ENCODE results near the gene CEP120.

CEP120 gene

GRCh38 chr5:123452401-123452800 lies 29.2 kb upstream of the CEP120 start:
- Histone ChIP-seq H3K27ac (ENCODE audit: low read depth, low read length, severe bottlenecking) (no peak overlapping the region), H3K4me3 (ENCODE audit: extremely low read depth, insufficient read depth, low read length, poor library complexity, severe bottlenecking) (no peak overlapping the region), H3K9me3 (ENCODE audit: control insufficient read depth, low read length) (no peaks in the 10 kb centered on the region), H3K4me1 (ENCODE audit: control insufficient read depth, insufficient read depth, low read length, poor library complexity, severe bottlenecking) (no peaks in the 10 kb centered on the region), H3K36me3 (ENCODE audit: control insufficient read depth, insufficient read depth, low read length) (no peaks in the 10 kb centered on the region)
- no CpG with 5 or more reads among the region's 4 CpGs for WGBS, 2 experiments (ENCODE audit: insufficient coverage in 2 of 2)

GRCh38 chr5:123451047-123451446 lies 27.8 kb upstream of the CEP120 start:
- no peaks in the 10 kb centered on the region for H3K9me3 ChIP-seq (ENCODE audit: control insufficient read depth, low read length)
- H3K27ac ChIP-seq (ENCODE audit: low read depth, low read length, severe bottlenecking) = peak overlapping the region; percentile 7
- H3K4me3 ChIP-seq (ENCODE audit: extremely low read depth, insufficient read depth, low read length, poor library complexity, severe bottlenecking) = no peak overlapping the region
- H3K4me1 ChIP-seq (ENCODE audit: control insufficient read depth, insufficient read depth, low read length, poor library complexity, severe bottlenecking) = no peaks in the 10 kb centered on the region
- no peaks in the 10 kb centered on the region for H3K36me3 ChIP-seq (ENCODE audit: control insufficient read depth, insufficient read depth, low read length)
- WGBS, 2 experiments (ENCODE audit: insufficient coverage in 2 of 2) = no CpG with 5 or more reads among the region's 3 CpGs

- H3K4me3 ChIP-seq (ENCODE audit: extremely low read depth, insufficient read depth, low read length, poor library complexity, severe bottlenecking) = no peak overlapping the region
- no peaks in the 10 kb centered on the region for H3K36me3 ChIP-seq (ENCODE audit: control insufficient read depth, insufficient read depth, low read length)
- no peaks in the 10 kb centered on the region for H3K4me1 ChIP-seq (ENCODE audit: control insufficient read depth, insufficient read depth, low read length, poor library complexity, severe bottlenecking)
- H3K27ac ChIP-seq (ENCODE audit: low read depth, low read length, severe bottlenecking) = peak overlapping the region; percentile 7
- H3K9me3 ChIP-seq (ENCODE audit: control insufficient read depth, low read length) = no peaks in the 10 kb centered on the region
Measured at GRCh38 chr5:123450640-123451039, 27.4 kb upstream of the CEP120 start.

- no peak overlapping the region for H3K27ac ChIP-seq (ENCODE audit: low read depth, low read length, severe bottlenecking)
- H3K4me1 ChIP-seq (ENCODE audit: control insufficient read depth, insufficient read depth, low read length, poor library complexity, severe bottlenecking) = no peaks in the 10 kb centered on the region
- H3K36me3 ChIP-seq (ENCODE audit: control insufficient read depth, insufficient read depth, low read length) = no peaks in the 10 kb centered on the region
- H3K4me3 ChIP-seq (ENCODE audit: extremely low read depth, insufficient read depth, low read length, poor library complexity, severe bottlenecking) = no peak overlapping the region
- H3K9me3 ChIP-seq (ENCODE audit: control insufficient read depth, low read length) = no peaks in the 10 kb centered on the region
- no CpG with 5 or more reads among the region's 1 CpG for whole genome bisulfite sequencing, 2 experiments (ENCODE audit: insufficient coverage in 2 of 2)
Measured at GRCh38 chr5:123450114-123450513, 26.9 kb upstream of the CEP120 start.

- Histone ChIP-seq H3K36me3 (ENCODE audit: control insufficient read depth, insufficient read depth, low read length) (no peaks in the 10 kb centered on the region), H3K4me3 (ENCODE audit: extremely low read depth, insufficient read depth, low read length, poor library complexity, severe bottlenecking) (no peak overlapping the region), H3K9me3 (ENCODE audit: control insufficient read depth, low read length) (no peaks in the 10 kb centered on the region), H3K4me1 (ENCODE audit: control insufficient read depth, insufficient read depth, low read length, poor library complexity, severe bottlenecking) (no peaks in the 10 kb centered on the region), H3K27ac (ENCODE audit: low read depth, low read length, severe bottlenecking) (no peak overlapping the region)
- 88 to 100% methylated on average over 1 to 2 of the region's 2 CpGs for WGBS, 2 experiments (ENCODE audit: insufficient coverage in 2 of 2)
Measured at GRCh38 chr5:123449424-123449974, 26.3 kb upstream of the CEP120 start.

GRCh38 chr5:123448743-123449142 lies 25.5 kb upstream of the CEP120 start:
- Histone ChIP-seq H3K9me3 (ENCODE audit: control insufficient read depth, low read length) (no peaks in the 10 kb centered on the region), H3K36me3 (ENCODE audit: control insufficient read depth, insufficient read depth, low read length) (no peaks in the 10 kb centered on the region)
- 94 to 95% methylated on average over 4 to 6 of the region's 6 CpGs for WGBS, 2 experiments (ENCODE audit: insufficient coverage in 2 of 2)

GRCh38 chr5:123448017-123448617 lies 24.9 kb upstream of the CEP120 start:
- no peaks in the 10 kb centered on the region for H3K9me3 ChIP-seq (ENCODE audit: control insufficient read depth, low read length)
- H3K27ac ChIP-seq (ENCODE audit: low read depth, low read length, severe bottlenecking) = no peak overlapping the region
- H3K4me1 ChIP-seq (ENCODE audit: control insufficient read depth, insufficient read depth, low read length, poor library complexity, severe bottlenecking) = no peaks in the 10 kb centered on the region
- no peak overlapping the region for H3K4me3 ChIP-seq (ENCODE audit: extremely low read depth, insufficient read depth, low read length, poor library complexity, severe bottlenecking)
- 80 to 90% methylated on average over 1 of the region's 3 CpGs for WGBS, 2 experiments (ENCODE audit: insufficient coverage in 2 of 2)
- H3K36me3 ChIP-seq (ENCODE audit: control insufficient read depth, insufficient read depth, low read length) = no peaks in the 10 kb centered on the region

More at GRCh38 chr5:123448743-123449142, 25.5 kb upstream of the CEP120 start:
- Histone ChIP-seq H3K27ac (ENCODE audit: low read depth, low read length, severe bottlenecking) (no peak overlapping the region), H3K4me1 (ENCODE audit: control insufficient read depth, insufficient read depth, low read length, poor library complexity, severe bottlenecking) (no peaks in the 10 kb centered on the region), H3K4me3 (ENCODE audit: extremely low read depth, insufficient read depth, low read length, poor library complexity, severe bottlenecking) (no peak overlapping the region)

GRCh38 chr5:123444016-123444415 lies 20.8 kb upstream of the CEP120 start:
- H3K4me3 ChIP-seq (ENCODE audit: extremely low read depth, insufficient read depth, low read length, poor library complexity, severe bottlenecking) = no peak overlapping the region
- H3K9me3 ChIP-seq (ENCODE audit: control insufficient read depth, low read length) = no peaks in the 10 kb centered on the region
- no peak overlapping the region for H3K27ac ChIP-seq (ENCODE audit: low read depth, low read length, severe bottlenecking)
- WGBS, 2 experiments (ENCODE audit: insufficient coverage in 2 of 2) = no CpG with 5 or more reads among the region's 3 CpGs
- H3K4me1 ChIP-seq (ENCODE audit: control insufficient read depth, insufficient read depth, low read length, poor library complexity, severe bottlenecking) = no peaks in the 10 kb centered on the region
- H3K36me3 ChIP-seq (ENCODE audit: control insufficient read depth, insufficient read depth, low read length) = no peaks in the 10 kb centered on the region

GRCh38 chr5:123441408-123441807 lies 18.2 kb upstream of the CEP120 start:
- no peak overlapping the region for H3K4me3 ChIP-seq (ENCODE audit: extremely low read depth, insufficient read depth, low read length, poor library complexity, severe bottlenecking)
- no CpG with 5 or more reads among the region's 1 CpG for WGBS, 2 experiments (ENCODE audit: insufficient coverage in 2 of 2)
- H3K36me3 ChIP-seq (ENCODE audit: control insufficient read depth, insufficient read depth, low read length) = no peaks in the 10 kb centered on the region
- peaks cover 4% of the 10 kb centered on the region for H3K4me1 ChIP-seq (ENCODE audit: control insufficient read depth, insufficient read depth, low read length, poor library complexity, severe bottlenecking)
- no peak overlapping the region for H3K27ac ChIP-seq (ENCODE audit: low read depth, low read length, severe bottlenecking)
- no peaks in the 10 kb centered on the region for H3K9me3 ChIP-seq (ENCODE audit: control insufficient read depth, low read length)

- Histone ChIP-seq H3K9me3 (ENCODE audit: control insufficient read depth, low read length) (no peaks in the 10 kb centered on the region), H3K4me3 (ENCODE audit: extremely low read depth, insufficient read depth, low read length, poor library complexity, severe bottlenecking) (no peak overlapping the region), H3K36me3 (ENCODE audit: control insufficient read depth, insufficient read depth, low read length) (no peaks in the 10 kb centered on the region), H3K4me1 (ENCODE audit: control insufficient read depth, insufficient read depth, low read length, poor library complexity, severe bottlenecking) (peaks cover 4% of the 10 kb centered on the region), H3K27ac (ENCODE audit: low read depth, low read length, severe bottlenecking) (no peak overlapping the region)
- 100% methylated on average over 1 of the region's 1 CpG; no CpG with 5 or more reads in 1 of the 2 experiments for WGBS, 2 experiments (ENCODE audit: insufficient coverage in 2 of 2)
Measured at GRCh38 chr5:123440456-123441181, 17.4 kb upstream of the CEP120 start.

- H3K4me1 ChIP-seq (ENCODE audit: control insufficient read depth, insufficient read depth, low read length, poor library complexity, severe bottlenecking) = peaks cover 4% of the 10 kb centered on the region
- H3K27ac ChIP-seq (ENCODE audit: low read depth, low read length, severe bottlenecking) = no peak overlapping the region
- WGBS, 2 experiments (ENCODE audit: insufficient coverage in 2 of 2) = 94 to 97% methylated on average over 4 to 5 of the region's 5 CpGs
- H3K4me3 ChIP-seq (ENCODE audit: extremely low read depth, insufficient read depth, low read length, poor library complexity, severe bottlenecking) = no peak overlapping the region
- H3K9me3 ChIP-seq (ENCODE audit: control insufficient read depth, low read length) = no peaks in the 10 kb centered on the region
- H3K36me3 ChIP-seq (ENCODE audit: control insufficient read depth, insufficient read depth, low read length) = no peaks in the 10 kb centered on the region
Measured at GRCh38 chr5:123439709-123440108, 16.5 kb upstream of the CEP120 start.

Measured in mesodermal cell (in vitro differentiated cells).